Measurements from ENCODE around the gene PRIMPOL.
A peak's percentile ranks its signal among the peaks of the same experiment; 100 is the strongest.

PRIMPOL gene

DNA sequence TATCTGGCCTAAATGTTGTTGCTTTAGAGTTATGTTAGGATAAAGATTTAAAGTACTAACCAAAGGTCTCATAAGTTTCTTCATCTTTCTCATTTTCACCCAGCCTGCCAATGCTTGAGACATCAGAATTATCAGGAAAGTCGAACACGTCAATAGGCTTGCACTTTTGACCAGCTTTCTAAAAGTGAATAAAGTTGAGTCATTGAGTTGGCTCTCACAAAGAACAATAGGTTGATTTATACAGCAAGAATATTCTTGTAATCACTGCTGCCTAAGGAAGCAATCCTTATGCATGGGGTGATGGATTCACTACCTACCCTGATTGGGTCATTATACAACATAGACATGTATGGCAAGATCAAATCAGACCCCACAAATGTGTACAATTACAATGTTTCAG lies 79.3 kb downstream of the PRIMPOL start:
- H3K27ac ChIP-seq (ENCODE audit: low read depth, low read length), result no peak overlapping the region
- no peaks in the 10 kb centered on the region for H3K27me3 ChIP-seq (ENCODE audit: control insufficient read depth, low read length)
- TF ChIP-seq CTCF (IDR thresholded peaks at IDR 0.05; ENCODE audit: low read depth, low read length, poor library complexity, severe bottlenecking), result no peak
- H3K4me3 ChIP-seq (ENCODE audit: low read length), result no peak overlapping the region
- H3K9me2 ChIP-seq (replicated peaks; ENCODE audit: control insufficient read depth, low read length), result no peaks in the 10 kb centered on the region
- H3K4me2 ChIP-seq (ENCODE audit: low read length), result no peak overlapping the region
- peaks cover 90% of the 10 kb centered on the region for H3K79me2 ChIP-seq (ENCODE audit: control insufficient read depth, low read length)
- H4K20me1 ChIP-seq (ENCODE audit: control insufficient read depth, insufficient read depth, low read depth, low read length), result peaks cover 18% of the 10 kb centered on the region; the same call in 1 of the 2 replicates
- peaks cover 51% of the 10 kb centered on the region for H3K4me1 ChIP-seq (ENCODE audit: control insufficient read depth, low read length)
- H3F3A ChIP-seq (ENCODE audit: control insufficient read depth, insufficient read depth), result peaks cover 4% of the 10 kb centered on the region
- H3K36me3 ChIP-seq (ENCODE audit: control insufficient read depth, low read length), result peaks cover 94% of the 10 kb centered on the region
- H3K9me3 ChIP-seq (ENCODE audit: control insufficient read depth, insufficient read depth, low read length), result no peaks in the 10 kb centered on the region

DNA sequence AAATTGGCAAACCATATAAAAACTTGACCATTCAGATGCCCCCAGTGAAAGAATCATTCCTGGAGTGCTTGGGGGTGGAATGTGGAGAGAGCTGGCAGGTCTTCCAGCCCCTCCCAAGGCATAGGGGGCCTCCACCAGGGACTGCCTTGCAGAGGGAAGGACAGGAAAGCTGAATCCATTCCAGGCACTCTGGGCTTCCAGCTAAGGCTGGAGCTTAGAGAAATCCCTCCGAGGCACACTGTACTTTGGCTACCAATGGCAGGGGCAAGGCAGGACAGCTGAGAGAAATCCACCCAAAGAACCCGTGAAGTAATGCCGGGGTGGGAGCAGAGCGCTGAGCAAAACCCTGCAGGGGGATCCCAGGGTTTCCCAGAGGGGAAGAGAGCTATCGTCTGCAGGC lies 80.4 kb downstream of the PRIMPOL start:
- Histone ChIP-seq H3K9me2 (replicated peaks; ENCODE audit: control insufficient read depth, low read length) (no peaks in the 10 kb centered on the region), H3K79me2 (ENCODE audit: control insufficient read depth, low read length) (peaks cover 89% of the 10 kb centered on the region), H3K4me2 (ENCODE audit: low read length) (no peak overlapping the region), H3K4me3 (ENCODE audit: low read length) (no peak overlapping the region), H3K4me1 (ENCODE audit: control insufficient read depth, low read length) (peaks cover 58% of the 10 kb centered on the region), H3K27me3 (ENCODE audit: control insufficient read depth, low read length) (no peaks in the 10 kb centered on the region), H4K20me1 (ENCODE audit: control insufficient read depth, insufficient read depth, low read depth, low read length) (peaks cover 18% of the 10 kb centered on the region; the same call in 1 of the 2 replicates), H3F3A (ENCODE audit: control insufficient read depth, insufficient read depth) (peaks cover 4% of the 10 kb centered on the region), H3K36me3 (ENCODE audit: control insufficient read depth, low read length) (peaks cover 84% of the 10 kb centered on the region), H3K27ac (ENCODE audit: low read depth, low read length) (no peak overlapping the region), H3K9me3 (ENCODE audit: control insufficient read depth, insufficient read depth, low read length) (no peaks in the 10 kb centered on the region)
- TF ChIP-seq EZH2phosphoT487 (IDR thresholded peaks at IDR 0.05; ENCODE audit: borderline replicate concordance, low read length) (no peak), CTCF (IDR thresholded peaks at IDR 0.05; ENCODE audit: low read depth, low read length, poor library complexity, severe bottlenecking) (no peak)

GRCh38 chr4:184731056-184731455 lies 81.5 kb downstream of the PRIMPOL start:
- TF ChIP-seq EZH2phosphoT487 (IDR thresholded peaks at IDR 0.05; ENCODE audit: borderline replicate concordance, low read length) (no peak), CTCF (IDR thresholded peaks at IDR 0.05; ENCODE audit: low read depth, low read length, poor library complexity, severe bottlenecking) (no peak)
- H4K20me1 ChIP-seq (ENCODE audit: control insufficient read depth, insufficient read depth, low read depth, low read length), result peaks cover 18% of the 10 kb centered on the region; the same call in 1 of the 2 replicates
- peaks cover 73% of the 10 kb centered on the region for H3K36me3 ChIP-seq (ENCODE audit: control insufficient read depth, low read length)

More at GRCh38 chr4:184731056-184731455, 81.5 kb downstream of the PRIMPOL start:
- no peaks in the 10 kb centered on the region for H3K9me2 ChIP-seq (replicated peaks; ENCODE audit: control insufficient read depth, low read length)
- H3F3A ChIP-seq (ENCODE audit: control insufficient read depth, insufficient read depth), result peaks cover 3% of the 10 kb centered on the region
- H3K27ac ChIP-seq (ENCODE audit: low read depth, low read length), result no peak overlapping the region
- H3K9me3 ChIP-seq (ENCODE audit: control insufficient read depth, insufficient read depth, low read length), result no peaks in the 10 kb centered on the region
- peaks cover 58% of the 10 kb centered on the region for H3K4me1 ChIP-seq (ENCODE audit: control insufficient read depth, low read length)
- no peak overlapping the region for H3K4me3 ChIP-seq (ENCODE audit: low read length)
- peaks cover 81% of the 10 kb centered on the region for H3K79me2 ChIP-seq (ENCODE audit: control insufficient read depth, low read length)
- no peaks in the 10 kb centered on the region for H3K27me3 ChIP-seq (ENCODE audit: control insufficient read depth, low read length)
- peak overlapping the region; percentile 83 for H3K4me2 ChIP-seq (ENCODE audit: low read length)

Measured in DOHH2 (cell line).